ENCODE data around the gene MRO.
"Not testable (repeated sequence)": the region's sequence is repeated elsewhere in the genome, so short reads cannot be mapped to it uniquely, and the experiment has no call there.

Gene MRO

GRCh38 chr18:50839996-50840395, 20.2 kb upstream of the MRO start:
- no peak for TF ChIP-seq CTCF (IDR thresholded peaks at IDR 0.05; ENCODE audit: control insufficient read depth, insufficient read depth, low read depth, low read length, missing control alignments)

GRCh38 chr18:50839341-50839740, 19.5 kb upstream of the MRO start:
- TF ChIP-seq CTCF (IDR thresholded peaks at IDR 0.05; ENCODE audit: control insufficient read depth, insufficient read depth, low read depth, low read length, missing control alignments): no peak
- no peak overlapping the region for H3K4me3 ChIP-seq (ENCODE audit: control insufficient read depth, low read depth, low read length)
- DNase-seq (ENCODE audit: low read depth): no peak

More at GRCh38 chr18:50839996-50840395, 20.2 kb upstream of the MRO start:
- DNase-seq (ENCODE audit: low read depth): no peak
- H3K4me3 ChIP-seq (ENCODE audit: control insufficient read depth, low read depth, low read length): no peak overlapping the region

GRCh38 chr18:50836521-50836957, 16.7 kb upstream of the MRO start:
- H3K4me3 ChIP-seq (ENCODE audit: control insufficient read depth, low read depth, low read length): no peak overlapping the region
- no peak for TF ChIP-seq CTCF (IDR thresholded peaks at IDR 0.05; ENCODE audit: control insufficient read depth, insufficient read depth, low read depth, low read length, missing control alignments)
- no peak for DNase-seq (ENCODE audit: low read depth)

GRCh38 chr18:50833496-50833895, 13.7 kb upstream of the MRO start:
- not testable (repeated sequence) for DNase-seq (ENCODE audit: low read depth); H3K4me3 ChIP-seq (ENCODE audit: control insufficient read depth, low read depth, low read length)

GRCh38 chr18:50832754-50833153, 12.9 kb upstream of the MRO start:
- H3K4me3 ChIP-seq (ENCODE audit: control insufficient read depth, low read depth, low read length): no peak overlapping the region
- no peak for TF ChIP-seq CTCF (IDR thresholded peaks at IDR 0.05; ENCODE audit: control insufficient read depth, insufficient read depth, low read depth, low read length, missing control alignments)
- DNase-seq (ENCODE audit: low read depth): no peak

GRCh38 chr18:50830544-50830943, 10.7 kb upstream of the MRO start:
- no peak overlapping the region for H3K4me3 ChIP-seq (ENCODE audit: control insufficient read depth, low read depth, low read length)
- no peak for DNase-seq (ENCODE audit: low read depth)
- TF ChIP-seq CTCF (IDR thresholded peaks at IDR 0.05; ENCODE audit: control insufficient read depth, insufficient read depth, low read depth, low read length, missing control alignments): no peak

- DNase-seq (ENCODE audit: low read depth): no peak
- TF ChIP-seq CTCF (IDR thresholded peaks at IDR 0.05; ENCODE audit: control insufficient read depth, insufficient read depth, low read depth, low read length, missing control alignments): no peak
- no peak overlapping the region for H3K4me3 ChIP-seq (ENCODE audit: control insufficient read depth, low read depth, low read length)
Measured at GRCh38 chr18:50829644-50830043, 9.8 kb upstream of the MRO start.
